ENCODE measurements around the gene GSG1L.

The GSG1L gene

GRCh38 chr16:27917949-27918348 is 145.6 kb downstream of the GSG1L start:
- peaks cover 10% of the 10 kb centered on the region for H3K27me3 ChIP-seq (replicated peaks; ENCODE audit: control insufficient read depth, insufficient read depth, low read length)
- no peak for DNase-seq (ENCODE audit: low read depth)
- no peaks in the 10 kb centered on the region for H3K36me3 ChIP-seq (ENCODE audit: control insufficient read depth, insufficient read depth, low read length, severe bottlenecking)
- H3K4me3 ChIP-seq (ENCODE audit: low read length), result no peak overlapping the region
- no peaks in the 10 kb centered on the region for H3K9me3 ChIP-seq (ENCODE audit: control insufficient read depth, low read length)
- H3K9ac ChIP-seq (ENCODE audit: low read length), result no peak overlapping the region
- H3K4me1 ChIP-seq (ENCODE audit: control insufficient read depth, insufficient read depth, low read length), result no peaks in the 10 kb centered on the region

- Histone ChIP-seq H3K9ac (ENCODE audit: low read length) (no peak overlapping the region), H3K9me3 (ENCODE audit: control insufficient read depth, low read length) (peaks cover 3% of the 10 kb centered on the region), H3K4me3 (ENCODE audit: low read length) (no peak overlapping the region), H3K4me1 (ENCODE audit: control insufficient read depth, insufficient read depth, low read length) (no peaks in the 10 kb centered on the region), H3K27me3 (replicated peaks; ENCODE audit: control insufficient read depth, insufficient read depth, low read length) (peaks cover 20% of the 10 kb centered on the region), H3K36me3 (ENCODE audit: control insufficient read depth, insufficient read depth, low read length, severe bottlenecking) (no peaks in the 10 kb centered on the region)
- DNase-seq (ENCODE audit: low read depth), result no peak
Measured at GRCh38 chr16:27911486-27911885, 152.0 kb downstream of the GSG1L start.

- Histone ChIP-seq H3K4me1 (ENCODE audit: control insufficient read depth, insufficient read depth, low read length) (no peaks in the 10 kb centered on the region), H3K9me3 (ENCODE audit: control insufficient read depth, low read length) (peaks cover 3% of the 10 kb centered on the region), H3K9ac (ENCODE audit: low read length) (no peak overlapping the region), H3K27me3 (replicated peaks; ENCODE audit: control insufficient read depth, insufficient read depth, low read length) (peaks cover 48% of the 10 kb centered on the region), H3K36me3 (ENCODE audit: control insufficient read depth, insufficient read depth, low read length, severe bottlenecking) (no peaks in the 10 kb centered on the region), H3K4me3 (ENCODE audit: low read length) (no peak overlapping the region)
- no peak for DNase-seq (ENCODE audit: low read depth)
Measured at GRCh38 chr16:27907457-27907972, 156.0 kb downstream of the GSG1L start.

GRCh38 chr16:27906883-27907282 is 156.6 kb downstream of the GSG1L start:
- no peak for DNase-seq (ENCODE audit: low read depth)
- peaks cover 48% of the 10 kb centered on the region for H3K27me3 ChIP-seq (replicated peaks; ENCODE audit: control insufficient read depth, insufficient read depth, low read length)
- no peaks in the 10 kb centered on the region for H3K36me3 ChIP-seq (ENCODE audit: control insufficient read depth, insufficient read depth, low read length, severe bottlenecking)
- peaks cover 3% of the 10 kb centered on the region for H3K9me3 ChIP-seq (ENCODE audit: control insufficient read depth, low read length)
- H3K4me1 ChIP-seq (ENCODE audit: control insufficient read depth, insufficient read depth, low read length), result no peaks in the 10 kb centered on the region
- H3K4me3 ChIP-seq (ENCODE audit: low read length), result no peak overlapping the region
- H3K9ac ChIP-seq (ENCODE audit: low read length), result no peak overlapping the region

GRCh38 chr16:27903046-27903655 is 160.4 kb downstream of the GSG1L start:
- H3K9ac ChIP-seq (ENCODE audit: low read length), result no peak overlapping the region
- no peak for DNase-seq (ENCODE audit: low read depth)
- H3K4me1 ChIP-seq (ENCODE audit: control insufficient read depth, insufficient read depth, low read length), result no peaks in the 10 kb centered on the region
- no peak overlapping the region for H3K4me3 ChIP-seq (ENCODE audit: low read length)
- H3K27me3 ChIP-seq (replicated peaks; ENCODE audit: control insufficient read depth, insufficient read depth, low read length), result peaks cover 58% of the 10 kb centered on the region
- no peaks in the 10 kb centered on the region for H3K36me3 ChIP-seq (ENCODE audit: control insufficient read depth, insufficient read depth, low read length, severe bottlenecking)
- H3K9me3 ChIP-seq (ENCODE audit: control insufficient read depth, low read length), result peaks cover 3% of the 10 kb centered on the region

- no peak for DNase-seq (ENCODE audit: low read depth)
- Histone ChIP-seq H3K27me3 (replicated peaks; ENCODE audit: control insufficient read depth, insufficient read depth, low read length) (peaks cover 60% of the 10 kb centered on the region), H3K4me3 (ENCODE audit: low read length) (no peak overlapping the region), H3K36me3 (ENCODE audit: control insufficient read depth, insufficient read depth, low read length, severe bottlenecking) (no peaks in the 10 kb centered on the region), H3K4me1 (ENCODE audit: control insufficient read depth, insufficient read depth, low read length) (no peaks in the 10 kb centered on the region), H3K9me3 (ENCODE audit: control insufficient read depth, low read length) (no peaks in the 10 kb centered on the region), H3K9ac (ENCODE audit: low read length) (no peak overlapping the region)
Measured at GRCh38 chr16:27902551-27902950, 161.0 kb downstream of the GSG1L start.

GRCh38 chr16:27901956-27902355 is 161.6 kb downstream of the GSG1L start:
- Histone ChIP-seq H3K36me3 (ENCODE audit: control insufficient read depth, insufficient read depth, low read length, severe bottlenecking) (no peaks in the 10 kb centered on the region), H3K4me1 (ENCODE audit: control insufficient read depth, insufficient read depth, low read length) (no peaks in the 10 kb centered on the region), H3K9ac (ENCODE audit: low read length) (no peak overlapping the region), H3K27me3 (replicated peaks; ENCODE audit: control insufficient read depth, insufficient read depth, low read length) (peaks cover 57% of the 10 kb centered on the region), H3K4me3 (ENCODE audit: low read length) (no peak overlapping the region), H3K9me3 (ENCODE audit: control insufficient read depth, low read length) (peaks cover 3% of the 10 kb centered on the region)
- DNase-seq (ENCODE audit: low read depth), result no peak

- no peaks in the 10 kb centered on the region for H3K4me1 ChIP-seq (ENCODE audit: control insufficient read depth, insufficient read depth, low read length)
- no peaks in the 10 kb centered on the region for H3K36me3 ChIP-seq (ENCODE audit: control insufficient read depth, insufficient read depth, low read length, severe bottlenecking)
- H3K27me3 ChIP-seq (replicated peaks; ENCODE audit: control insufficient read depth, insufficient read depth, low read length), result peaks cover 57% of the 10 kb centered on the region
- H3K9me3 ChIP-seq (ENCODE audit: control insufficient read depth, low read length), result peaks cover 7% of the 10 kb centered on the region
- no peak overlapping the region for H3K9ac ChIP-seq (ENCODE audit: low read length)
- no peak overlapping the region for H3K4me3 ChIP-seq (ENCODE audit: low read length)
- no peak for DNase-seq (ENCODE audit: low read depth)
Measured at GRCh38 chr16:27899736-27900135, 163.8 kb downstream of the GSG1L start.

GRCh38 chr16:27894386-27894785 is 169.1 kb downstream of the GSG1L start:
- Histone ChIP-seq H3K27me3 (replicated peaks; ENCODE audit: control insufficient read depth, insufficient read depth, low read length) (peaks cover 49% of the 10 kb centered on the region), H3K9ac (ENCODE audit: low read length) (no peak overlapping the region), H3K4me3 (ENCODE audit: low read length) (no peak overlapping the region), H3K4me1 (ENCODE audit: control insufficient read depth, insufficient read depth, low read length) (no peaks in the 10 kb centered on the region), H3K9me3 (ENCODE audit: control insufficient read depth, low read length) (peaks cover 7% of the 10 kb centered on the region), H3K36me3 (ENCODE audit: control insufficient read depth, insufficient read depth, low read length, severe bottlenecking) (no peaks in the 10 kb centered on the region)
- DNase-seq (ENCODE audit: low read depth), result no peak

GRCh38 chr16:27892879-27893278 is 170.6 kb downstream of the GSG1L start:
- no peak for DNase-seq (ENCODE audit: low read depth)
- Histone ChIP-seq H3K4me1 (ENCODE audit: control insufficient read depth, insufficient read depth, low read length) (no peaks in the 10 kb centered on the region), H3K9me3 (ENCODE audit: control insufficient read depth, low read length) (peaks cover 7% of the 10 kb centered on the region), H3K27me3 (replicated peaks; ENCODE audit: control insufficient read depth, insufficient read depth, low read length) (peaks cover 48% of the 10 kb centered on the region), H3K4me3 (ENCODE audit: low read length) (no peak overlapping the region), H3K9ac (ENCODE audit: low read length) (no peak overlapping the region), H3K36me3 (ENCODE audit: control insufficient read depth, insufficient read depth, low read length, severe bottlenecking) (no peaks in the 10 kb centered on the region)

- H3K4me3 ChIP-seq (ENCODE audit: low read length), result no peak overlapping the region
- peaks cover 43% of the 10 kb centered on the region for H3K27me3 ChIP-seq (replicated peaks; ENCODE audit: control insufficient read depth, insufficient read depth, low read length)
- no peaks in the 10 kb centered on the region for H3K9me3 ChIP-seq (ENCODE audit: control insufficient read depth, low read length)
- no peaks in the 10 kb centered on the region for H3K36me3 ChIP-seq (ENCODE audit: control insufficient read depth, insufficient read depth, low read length, severe bottlenecking)
- no peaks in the 10 kb centered on the region for H3K4me1 ChIP-seq (ENCODE audit: control insufficient read depth, insufficient read depth, low read length)
- no peak for DNase-seq (ENCODE audit: low read depth)
- no peak overlapping the region for H3K9ac ChIP-seq (ENCODE audit: low read length)
Measured at GRCh38 chr16:27890866-27891265, 172.6 kb downstream of the GSG1L start.

- Histone ChIP-seq H3K9ac (ENCODE audit: low read length) (no peak overlapping the region), H3K27me3 (replicated peaks; ENCODE audit: control insufficient read depth, insufficient read depth, low read length) (peaks cover 40% of the 10 kb centered on the region), H3K4me1 (ENCODE audit: control insufficient read depth, insufficient read depth, low read length) (no peaks in the 10 kb centered on the region), H3K9me3 (ENCODE audit: control insufficient read depth, low read length) (no peaks in the 10 kb centered on the region), H3K36me3 (ENCODE audit: control insufficient read depth, insufficient read depth, low read length, severe bottlenecking) (no peaks in the 10 kb centered on the region), H3K4me3 (ENCODE audit: low read length) (no peak overlapping the region)
- no peak for DNase-seq (ENCODE audit: low read depth)
Measured at GRCh38 chr16:27890006-27890405, 173.5 kb downstream of the GSG1L start.
